ENCODE data around the gene CFAP69.

CFAP69 gene

DNA sequence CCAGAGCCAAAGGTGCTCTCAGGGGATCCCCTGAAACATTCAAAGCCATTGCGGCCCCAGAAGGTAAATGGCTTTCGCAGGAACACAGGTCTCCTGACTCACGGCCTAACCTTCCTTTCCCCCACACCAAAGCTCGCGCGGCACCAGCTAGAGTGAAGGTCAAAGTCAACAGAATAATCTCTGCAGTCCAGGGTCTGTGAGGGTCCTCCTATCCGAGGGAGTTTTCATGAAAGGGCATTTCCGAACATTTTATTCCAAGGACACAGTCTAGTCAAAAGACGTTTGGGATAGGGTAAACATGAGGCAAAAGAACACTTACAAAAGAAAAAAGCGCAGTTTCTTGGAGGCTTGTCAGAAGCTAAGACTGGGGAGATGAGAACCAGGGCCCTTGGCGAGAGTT, 34.0 kb upstream of the CFAP69 start:
- no peak for TF ChIP-seq CTCF (IDR thresholded peaks at IDR 0.05; ENCODE audit: low read depth, low read length, missing control alignments)
- no peak for DNase-seq (ENCODE audit: low read depth)
- H3K4me3 ChIP-seq (ENCODE audit: low read depth, low read length), result peak overlapping the region; percentile 61
- in situ Hi-C loops (cut with HindIII; ENCODE audit: low sequenced_read_pairs), result no loop called here

DNA sequence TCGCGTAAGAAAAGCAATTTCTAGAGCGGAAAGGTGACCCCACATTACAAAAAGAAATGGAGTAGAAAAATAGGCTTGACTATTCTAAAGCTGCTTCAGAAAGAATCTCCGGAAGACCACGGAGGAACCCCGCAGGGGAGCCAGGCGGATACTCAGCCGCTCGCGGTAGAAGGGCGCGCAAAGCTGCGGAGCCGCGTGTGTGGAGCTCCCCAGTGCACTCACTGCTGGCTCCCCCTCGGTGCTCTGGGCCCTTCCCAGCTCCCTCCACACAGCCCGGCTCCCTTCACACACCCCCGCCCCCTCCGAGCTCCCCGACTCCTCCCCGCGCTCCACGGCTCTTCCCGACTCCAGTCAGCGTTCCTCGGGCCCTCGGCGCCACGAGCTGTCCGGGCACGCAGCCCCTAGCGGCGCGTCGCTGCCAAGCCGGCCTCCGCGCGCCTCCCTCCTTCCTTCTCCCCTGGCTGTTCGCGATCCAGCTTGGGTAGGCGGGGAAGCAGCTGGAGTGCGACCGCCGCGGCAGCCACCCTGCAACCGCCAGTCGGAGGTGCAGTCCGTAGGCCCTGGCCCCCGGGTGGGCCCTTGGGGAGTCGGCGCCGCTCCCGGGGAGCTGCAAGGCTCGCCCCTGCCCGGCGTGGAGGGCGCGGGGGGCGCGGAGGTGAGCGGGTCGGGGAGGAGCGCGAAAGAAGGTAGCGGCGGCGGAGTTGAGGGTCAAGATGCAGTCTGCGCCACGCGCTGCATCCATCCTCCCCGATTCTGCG, 33.4 kb upstream of the CFAP69 start, which contains the start of gene STEAP2:
TSS of gene STEAP2 (plus strand) at position 350 of the 758 bp plus-strand sequence. CDS start 13,343 bp downstream, outside the sequence.
- in situ Hi-C loops (cut with HindIII; ENCODE audit: low sequenced_read_pairs), result no loop called here
- peak; percentile 73 for DNase-seq (ENCODE audit: low read depth)
- peak within 1 kb of the TSS; percentile 61 for H3K4me3 ChIP-seq (ENCODE audit: low read depth, low read length)
- TF ChIP-seq CTCF (IDR thresholded peaks at IDR 0.05; ENCODE audit: low read depth, low read length, missing control alignments), result peak; percentile 70

- in situ Hi-C loops (cut with HindIII; ENCODE audit: low sequenced_read_pairs), result no loop called here
- peak overlapping the region; percentile 61 for H3K4me3 ChIP-seq (ENCODE audit: low read depth, low read length)
- TF ChIP-seq CTCF (IDR thresholded peaks at IDR 0.05; ENCODE audit: low read depth, low read length, missing control alignments), result no peak
- DNase-seq (ENCODE audit: low read depth), result no peak
These were observed 32.9 kb upstream of the CFAP69 start for GRCh38 chr7:90212149-90212495.

DNA sequence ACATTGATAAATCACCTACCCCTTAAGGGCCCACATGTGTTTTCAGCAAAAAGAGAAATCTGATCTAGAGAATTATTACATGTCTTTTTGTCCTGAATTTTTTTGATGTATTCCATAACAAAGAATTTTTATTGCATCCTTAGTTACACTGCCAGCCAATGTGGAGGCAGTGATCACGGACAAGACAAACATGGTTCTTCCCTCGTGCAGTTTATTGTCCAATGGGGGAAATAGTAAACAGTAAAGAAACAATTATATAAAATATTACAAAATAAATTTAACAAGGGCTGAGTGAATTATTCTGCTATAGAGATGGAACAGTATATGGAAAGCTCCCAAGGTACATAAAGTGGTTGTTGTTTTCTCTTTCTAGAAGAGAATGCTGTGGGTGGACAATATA, 31.5 kb upstream of the CFAP69 start:
- in situ Hi-C loops (cut with HindIII; ENCODE audit: low sequenced_read_pairs), result no loop called here
- no peak for DNase-seq (ENCODE audit: low read depth)
- no peak overlapping the region for H3K4me3 ChIP-seq (ENCODE audit: low read depth, low read length)
- TF ChIP-seq CTCF (IDR thresholded peaks at IDR 0.05; ENCODE audit: low read depth, low read length, missing control alignments), result no peak

GRCh38 chr7:90216080-90216674, 28.8 kb upstream of the CFAP69 start:
- no peak for DNase-seq (ENCODE audit: low read depth)
- no peak overlapping the region for H3K4me3 ChIP-seq (ENCODE audit: low read depth, low read length)
- in situ Hi-C loops (cut with HindIII; ENCODE audit: low sequenced_read_pairs), result no loop called here
- TF ChIP-seq CTCF (IDR thresholded peaks at IDR 0.05; ENCODE audit: low read depth, low read length, missing control alignments), result no peak

DNA sequence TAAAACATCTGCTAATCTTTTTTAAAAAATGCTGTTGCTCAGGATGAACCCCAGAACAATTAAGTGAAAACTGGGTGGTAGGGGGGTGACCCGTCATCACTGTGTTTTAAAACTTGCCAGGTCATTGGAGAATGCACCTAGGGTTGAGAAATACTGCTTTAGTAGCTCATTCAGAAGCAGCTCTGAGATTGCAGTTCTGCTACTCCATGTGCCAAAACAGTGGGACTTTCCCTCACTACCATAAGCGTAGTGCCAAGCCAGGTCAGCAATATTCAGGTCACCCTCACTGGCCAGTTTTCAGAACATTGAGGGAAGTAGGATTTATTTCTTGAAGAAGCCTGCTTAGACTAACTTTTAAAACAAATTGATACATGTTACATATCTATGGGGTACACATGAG, 28.2 kb upstream of the CFAP69 start:
- in situ Hi-C loops (cut with HindIII; ENCODE audit: low sequenced_read_pairs), result no loop called here
- H3K4me3 ChIP-seq (ENCODE audit: low read depth, low read length), result no peak overlapping the region
- no peak for TF ChIP-seq CTCF (IDR thresholded peaks at IDR 0.05; ENCODE audit: low read depth, low read length, missing control alignments)
- no peak for DNase-seq (ENCODE audit: low read depth)
